DND-41 (cell line): ENCODE results near the gene SLC36A4.

Experiments used
- ATAC-seq: fragments of 200-7000 bp; cut with Tn5 transposase; 3 replicates; pipeline ENCODE4 v1.9.1; 2021; ENCODE audit warnings: low read depth; ENCODE audit not compliant: insufficient read depth
- DNase-seq: peaks from one replicate; pipeline ENCODE4 v3.0.0-alpha.2; 2020
- H2AFZ ChIP-seq: 2 replicates; pipeline ENCODE4 v1.6.0; 2012; ENCODE audit warnings: low read depth, low read length
- H3K27ac ChIP-seq: 2 replicates; pipeline ENCODE4 v1.5.1; 2012; ENCODE audit warnings: low read length, inconsistent platforms
- H3K27me3 ChIP-seq: fragments of 200-600 bp; sonication (generic); 2 replicates; pipeline ENCODE4 v1.6.0; 2012; ENCODE audit warnings: low read length, mild to moderate bottlenecking, inconsistent platforms; ENCODE audit not compliant: insufficient read depth, poor library complexity
- H3K36me3 ChIP-seq: 2 replicates; pipeline ENCODE4 v1.5.1; 2012; ENCODE audit warnings: low read length, inconsistent platforms; ENCODE audit not compliant: insufficient read depth
- H3K4me1 ChIP-seq: 2 replicates; pipeline ENCODE4 v1.5.1; 2012; ENCODE audit warnings: mild to moderate bottlenecking, low read length; ENCODE audit not compliant: insufficient read depth
- H3K4me2 ChIP-seq: 2 replicates; pipeline ENCODE4 v1.6.0; 2012; ENCODE audit warnings: mild to moderate bottlenecking, moderate library complexity, low read length, inconsistent platforms; ENCODE audit not compliant: insufficient read depth
- H3K4me3 ChIP-seq, 2 experiments: fragments of 200-600 bp in 1 of 2; shearing (Covaris generic) in 1 of 2; 2 replicates each; pipeline ENCODE4 v1.5.1; 2012 to 2016; ENCODE audit warnings: inconsistent platforms in 2 of 2, low read length in 2 of 2, mild to moderate bottlenecking in 2 of 2, low read depth in 1 of 2, moderate library complexity in 1 of 2
- H3K79me2 ChIP-seq: 2 replicates; pipeline ENCODE4 v1.6.0; 2012; ENCODE audit warnings: low read length, inconsistent platforms; ENCODE audit not compliant: insufficient read depth
- H3K9ac ChIP-seq: 2 replicates; pipeline ENCODE4 v1.6.0; 2012; ENCODE audit warnings: low read depth, mild to moderate bottlenecking, inconsistent platforms, low read length, moderate library complexity
- H3K9me3 ChIP-seq: 2 replicates; pipeline ENCODE4 v1.5.1; 2012; ENCODE audit warnings: low read length, moderate library complexity, mild to moderate bottlenecking, inconsistent platforms; ENCODE audit not compliant: insufficient read depth, severe bottlenecking
- H4K20me1 ChIP-seq: 2 replicates; pipeline ENCODE4 v1.6.0; 2012; ENCODE audit warnings: low read length; ENCODE audit not compliant: insufficient read depth
- CTCF ChIP-seq: IDR thresholded peaks from 2 replicates; pipeline ENCODE4 v1.5.1; 2012; ENCODE audit warnings: borderline replicate concordance, low read length, moderate library complexity, mild to moderate bottlenecking; ENCODE audit not compliant: poor library complexity, severe bottlenecking; ENCODE audit errors: extremely low read depth
- EZH2 ChIP-seq: IDR thresholded peaks from 3 replicates; pipeline ENCODE4 v1.6.1; 2012; ENCODE audit warnings: borderline replicate concordance, low read depth, mild to moderate bottlenecking, moderate library complexity, low read length, inconsistent platforms; ENCODE audit not compliant: severe bottlenecking

Gene SLC36A4

GRCh38 chr11:93099806-93100205 is 98.0 kb downstream of the SLC36A4 start:
- H3K9ac ChIP-seq: no peak overlapping the region
- TF ChIP-seq CTCF: no peak
- TF ChIP-seq EZH2: no peak
- no peak for DNase-seq
- H3K36me3 ChIP-seq: no peaks in the 10 kb centered on the region
- H4K20me1 ChIP-seq: no peaks in the 10 kb centered on the region
- H3K79me2 ChIP-seq: no peaks in the 10 kb centered on the region
- no peak overlapping the region for H3K27ac ChIP-seq
- peaks cover 3% of the 10 kb centered on the region for H3K9me3 ChIP-seq
- H3K4me3 ChIP-seq: no peak overlapping the region
- H3K4me1 ChIP-seq: no peaks in the 10 kb centered on the region
- no peak overlapping the region for H3K4me2 ChIP-seq
- H2AFZ ChIP-seq: no peak overlapping the region
- ATAC-seq: no peak
- no peaks in the 10 kb centered on the region for H3K27me3 ChIP-seq
